ENCODE data around the gene RAB13.

DNA sequence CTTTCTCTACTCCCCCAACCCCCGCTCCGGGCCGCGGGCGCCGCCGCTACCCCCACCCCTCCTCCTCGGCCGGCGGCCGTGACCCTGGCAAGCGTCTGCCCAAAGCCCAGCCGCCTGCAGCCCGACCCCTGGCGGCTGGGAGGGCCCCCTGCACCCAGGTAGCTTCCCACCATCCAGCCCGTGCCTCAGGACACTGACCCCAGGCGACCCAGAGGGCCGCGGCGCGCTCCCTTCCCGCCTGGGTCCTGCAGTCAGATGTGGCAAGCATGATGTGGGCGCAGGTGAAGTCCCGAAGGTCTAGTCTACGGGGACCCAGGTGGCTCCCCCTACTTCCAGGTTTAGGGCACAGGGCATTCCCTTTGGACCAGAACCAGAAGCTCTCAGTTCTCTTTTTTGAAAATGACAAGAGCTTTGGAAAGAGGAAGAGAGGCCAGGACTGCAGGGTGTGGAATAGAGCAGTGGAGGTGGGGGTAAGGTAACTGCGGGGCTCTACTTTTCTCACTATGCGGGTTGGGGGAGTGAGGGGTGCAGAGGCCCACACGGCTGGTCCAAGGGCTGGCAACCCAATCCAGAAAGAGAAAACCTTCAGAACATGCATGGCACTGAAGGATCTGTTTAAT lies 39.4 kb downstream of the RAB13 start, which contains the start of gene DENND4B:
- TF ChIP-seq CTCF (IDR thresholded peaks at IDR 0.05) = peak; percentile 93 to 99 (median 99)
- TF ChIP-seq EP300 (IDR thresholded peaks at IDR 0.05) = peak in 1 of 2 donors; percentile 52
